AG04449 (cell line): ENCODE measurements around the gene RASSF4.
"Not testable (repeated sequence)": the region's sequence is repeated elsewhere in the genome, so short reads cannot be mapped to it uniquely, and the experiment has no call there.

Experiments
- CTCF ChIA-PET: fragments of 350-600 bp; formaldehyde crosslinking; extraction: SDS; loops from one replicate; lab custom pipeline; 2021; ENCODE audit warnings: antibody characterized with exemption; lab: Yijun Ruan, JAX
- POLR2A ChIA-PET: fragments of 400-600, 350-600 bp; formaldehyde crosslinking; extraction: SDS; loops from one replicate; lab custom pipeline; 2020; ENCODE audit warnings: antibody characterized with exemption, inconsistent platforms; lab: Yijun Ruan, JAX
- DNase-seq: peaks from one replicate; pipeline ENCODE4 v3.0.0-alpha.2; 2010; ENCODE audit warnings: low read depth, low spot score
- H3K4me3 ChIP-seq: 2 replicates; pipeline ENCODE4 v1.5.1; 2011; ENCODE audit warnings: low read depth, mild to moderate bottlenecking, control low read depth, low read length
- CTCF ChIP-seq: IDR thresholded peaks from one replicate; pipeline ENCODE4 v1.5.1; 2011; ENCODE audit warnings: mild to moderate bottlenecking, moderate library complexity, low read length, control low read depth, inconsistent platforms; ENCODE audit not compliant: insufficient read depth; ENCODE audit errors: missing control alignments

Gene RASSF4

GRCh38 chr10:45006276-45007030, 46.9 kb downstream of the RASSF4 start:
- DNase-seq, result no peak
- no peak for TF ChIP-seq CTCF
- ChIA-PET POLR2A (no interaction called here), CTCF (interaction anchor here (1.1 to 9.5 kb wide), 2 partner anchors 73 to 244 kb away, joined by 3 to 95 read pairs; no protein-coding TSS in a partner anchor)
- no peak overlapping the region for H3K4me3 ChIP-seq

- DNase-seq, result peak; percentile 64
These were observed 49.0 kb downstream of the RASSF4 start for GRCh38 chr10:45008524-45009161.

GRCh38 chr10:45014557-45014956, 55.0 kb downstream of the RASSF4 start:
- H3K4me3 ChIP-seq, POLR2A ChIA-PET, CTCF ChIA-PET, DNase-seq: not testable (repeated sequence)

More at GRCh38 chr10:45008524-45009161, 49.0 kb downstream of the RASSF4 start:
- ChIA-PET POLR2A (no interaction called here), CTCF (interaction anchor here (0.7 to 9.5 kb wide), 6 partner anchors 10 to 81 kb away, joined by 3 to 95 read pairs (median 4); no protein-coding TSS in a partner anchor)
- TF ChIP-seq CTCF, result peak; percentile 59
- no peak overlapping the region for H3K4me3 ChIP-seq

GRCh38 chr10:45015590-45015989, 56.0 kb downstream of the RASSF4 start:
- POLR2A ChIA-PET, result no interaction called here
- TF ChIP-seq CTCF, result no peak
- CTCF ChIA-PET, result no interaction called here
- H3K4me3 ChIP-seq, result no peak overlapping the region
- no peak for DNase-seq

GRCh38 chr10:45023426-45023825, 63.8 kb downstream of the RASSF4 start:
- CTCF ChIA-PET, result no interaction called here
- TF ChIP-seq CTCF, result no peak
- POLR2A ChIA-PET, result no interaction called here
- no peak for DNase-seq
- H3K4me3 ChIP-seq, result no peak overlapping the region

GRCh38 chr10:45034301-45034700, 74.7 kb downstream of the RASSF4 start:
- POLR2A ChIA-PET, result no interaction called here
- H3K4me3 ChIP-seq, result no peak overlapping the region
- TF ChIP-seq CTCF, result no peak
- CTCF ChIA-PET, result no interaction called here
- DNase-seq, result no peak
